ENCODE data around the gene PLXNC1.
"Not testable (repeated sequence)": the region's sequence is repeated elsewhere in the genome, so short reads cannot be mapped to it uniquely, and the experiment has no call there.

The PLXNC1 gene

GRCh38 chr12:94312378-94312777, 164.0 kb downstream of the PLXNC1 start:
- Histone ChIP-seq H4K20me1 (ENCODE audit: insufficient read depth) (no peaks in the 10 kb centered on the region), H3K27ac (no peak overlapping the region), H3K4me3 (IDR thresholded peaks at IDR 0.05; ENCODE audit: insufficient read depth, low read depth, low read length) (no peak overlapping the region), H2AFZ (ENCODE audit: low read depth) (no peak overlapping the region), H3K36me3 (ENCODE audit: insufficient read depth) (no peaks in the 10 kb centered on the region), H3K4me1 (ENCODE audit: low read depth, poor library complexity, severe bottlenecking) (peaks cover 2% of the 10 kb centered on the region), H3K79me2 (ENCODE audit: insufficient read depth, low read depth) (no peaks in the 10 kb centered on the region), H3K9ac (no peak overlapping the region), H3K4me2 (no peak overlapping the region), H3K27me3 (ENCODE audit: insufficient read depth, low read depth) (no peaks in the 10 kb centered on the region)
- no peak for TF ChIP-seq CTCF (conservative IDR thresholded peaks at IDR 0.05; ENCODE audit: low read depth, low read length)

GRCh38 chr12:94316600-94316999, 168.2 kb downstream of the PLXNC1 start:
- not testable (repeated sequence) for H3K27me3 ChIP-seq (ENCODE audit: insufficient read depth, low read depth); H3K4me1 ChIP-seq (ENCODE audit: low read depth, poor library complexity, severe bottlenecking); H4K20me1 ChIP-seq (ENCODE audit: insufficient read depth); H3K79me2 ChIP-seq (ENCODE audit: insufficient read depth, low read depth); H3K9ac ChIP-seq; H3K4me3 ChIP-seq (IDR thresholded peaks at IDR 0.05; ENCODE audit: insufficient read depth, low read depth, low read length); H3K27ac ChIP-seq; H2AFZ ChIP-seq (ENCODE audit: low read depth); H3K4me2 ChIP-seq; H3K36me3 ChIP-seq (ENCODE audit: insufficient read depth)

- Histone ChIP-seq H2AFZ (ENCODE audit: low read depth) (no peak overlapping the region), H3K27ac (no peak overlapping the region), H3K9ac (no peak overlapping the region), H3K4me1 (ENCODE audit: low read depth, poor library complexity, severe bottlenecking) (no peaks in the 10 kb centered on the region), H3K79me2 (ENCODE audit: insufficient read depth, low read depth) (no peaks in the 10 kb centered on the region), H4K20me1 (ENCODE audit: insufficient read depth) (no peaks in the 10 kb centered on the region), H3K36me3 (ENCODE audit: insufficient read depth) (no peaks in the 10 kb centered on the region), H3K4me3 (IDR thresholded peaks at IDR 0.05; ENCODE audit: insufficient read depth, low read depth, low read length) (no peak overlapping the region), H3K27me3 (ENCODE audit: insufficient read depth, low read depth) (no peaks in the 10 kb centered on the region), H3K4me2 (no peak overlapping the region)
- TF ChIP-seq CTCF (conservative IDR thresholded peaks at IDR 0.05; ENCODE audit: low read depth, low read length), result no peak
Observed at GRCh38 chr12:94318181-94318580, 169.8 kb downstream of the PLXNC1 start.

- H3K27ac ChIP-seq, result no peak overlapping the region
- H3K4me2 ChIP-seq, result no peak overlapping the region
- TF ChIP-seq CTCF (conservative IDR thresholded peaks at IDR 0.05; ENCODE audit: low read depth, low read length), result no peak
- no peaks in the 10 kb centered on the region for H3K27me3 ChIP-seq (ENCODE audit: insufficient read depth, low read depth)
- no peaks in the 10 kb centered on the region for H3K4me1 ChIP-seq (ENCODE audit: low read depth, poor library complexity, severe bottlenecking)
- no peaks in the 10 kb centered on the region for H3K79me2 ChIP-seq (ENCODE audit: insufficient read depth, low read depth)
- H3K9ac ChIP-seq, result no peak overlapping the region
- no peak overlapping the region for H2AFZ ChIP-seq (ENCODE audit: low read depth)
- H3K4me3 ChIP-seq (IDR thresholded peaks at IDR 0.05; ENCODE audit: insufficient read depth, low read depth, low read length), result no peak overlapping the region
- no peaks in the 10 kb centered on the region for H3K36me3 ChIP-seq (ENCODE audit: insufficient read depth)
- no peaks in the 10 kb centered on the region for H4K20me1 ChIP-seq (ENCODE audit: insufficient read depth)
Observed at GRCh38 chr12:94320109-94320508, 171.7 kb downstream of the PLXNC1 start.

- H3K27ac ChIP-seq, result no peak overlapping the region
- no peaks in the 10 kb centered on the region for H3K36me3 ChIP-seq (ENCODE audit: insufficient read depth)
- TF ChIP-seq CTCF (conservative IDR thresholded peaks at IDR 0.05; ENCODE audit: low read depth, low read length), result no peak
- H3K79me2 ChIP-seq (ENCODE audit: insufficient read depth, low read depth), result no peaks in the 10 kb centered on the region
- H3K4me2 ChIP-seq, result no peak overlapping the region
- H3K4me1 ChIP-seq (ENCODE audit: low read depth, poor library complexity, severe bottlenecking), result no peaks in the 10 kb centered on the region
- no peaks in the 10 kb centered on the region for H4K20me1 ChIP-seq (ENCODE audit: insufficient read depth)
- H3K27me3 ChIP-seq (ENCODE audit: insufficient read depth, low read depth), result no peaks in the 10 kb centered on the region
- no peak overlapping the region for H2AFZ ChIP-seq (ENCODE audit: low read depth)
- no peak overlapping the region for H3K9ac ChIP-seq
- H3K4me3 ChIP-seq (IDR thresholded peaks at IDR 0.05; ENCODE audit: insufficient read depth, low read depth, low read length), result no peak overlapping the region
Observed at GRCh38 chr12:94322346-94322745, 174.0 kb downstream of the PLXNC1 start.
